ENCODE data around the gene TAGLN3. TPM values are rescaled to one million over a fixed set of nuclear protein-coding genes. Genes with fewer than 3 reads are reported as not detected.

TAGLN3 gene
- total RNA-seq, 1 experiment from 2014 or later: not detected

GRCh38 chr3:111989061-111989678 lies 9.6 kb upstream of the TAGLN3 start:
- no peak for TF ChIP-seq SIN3A (IDR thresholded peaks at IDR 0.05; ENCODE audit: borderline replicate concordance, insufficient read depth, low read depth, low read length)
- peak; percentile 81 for TF ChIP-seq CTCF (IDR thresholded peaks at IDR 0.05)
- no peak for TF ChIP-seq POLR2AphosphoS5 (IDR thresholded peaks at IDR 0.05; ENCODE audit: low read depth, low read length)
- H3K9me3 ChIP-seq (ENCODE audit: control insufficient read depth, insufficient read depth, low read depth, low read length): no peaks in the 10 kb centered on the region
- in situ Hi-C loops (cut with HindIII; ENCODE audit: low pct_unique_long_range_greater_than_20kb, low sequenced_read_pairs): no loop called here
- ATAC-seq (peak; percentile 98), DNase-seq (ENCODE audit: low read depth, low spot score) (peak; percentile 47)
- H3K36me3 ChIP-seq (ENCODE audit: control insufficient read depth, insufficient read depth, low read length): peaks cover 38% of the 10 kb centered on the region
- intact Hi-C loops (cut with micrococcal nuclease; ENCODE audit: unreplicated experiment): loop anchor here (2.0 kb wide), 1 partner anchor 54 kb away; no protein-coding TSS in a partner anchor
- H3K4me3 ChIP-seq (ENCODE audit: low read depth in 2 of 2, low read length in 2 of 2): no peak overlapping the region
- ChIA-PET CTCF (interaction anchor here (0.5 to 3.1 kb wide), 7 partner anchors 10 to 138 kb away, joined by 3 to 41 read pairs (median 3); partner anchors contain the start of gene TAGLN3), POLR2A (interaction anchor here (0.6 to 0.7 kb wide), 2 partner anchors 10 to 13 kb away, joined by 3 read pairs; no protein-coding TSS in a partner anchor)
- no TSS peak for BruUV-seq (replicated peaks)
- H3K27ac ChIP-seq (ENCODE audit: low read length): no peak overlapping the region
- H3K27me3 ChIP-seq (ENCODE audit: control insufficient read depth, insufficient read depth, low read length): no peaks in the 10 kb centered on the region
- no peaks in the 10 kb centered on the region for H3K4me1 ChIP-seq (ENCODE audit: control insufficient read depth, insufficient read depth, low read length)

GRCh38 chr3:111993038-111993437 lies 5.7 kb upstream of the TAGLN3 start:
- no peak overlapping the region for H3K4me3 ChIP-seq (ENCODE audit: low read depth in 2 of 2, low read length in 2 of 2)
- H3K27ac ChIP-seq (ENCODE audit: low read length): no peak overlapping the region
- intact Hi-C loops (cut with micrococcal nuclease; ENCODE audit: unreplicated experiment): no loop called here
- H3K36me3 ChIP-seq (ENCODE audit: control insufficient read depth, insufficient read depth, low read length): peaks cover 27% of the 10 kb centered on the region
- H3K9me3 ChIP-seq (ENCODE audit: control insufficient read depth, insufficient read depth, low read depth, low read length): no peaks in the 10 kb centered on the region
- DNase-seq (ENCODE audit: low read depth, low spot score): no peak
- H3K4me1 ChIP-seq (ENCODE audit: control insufficient read depth, insufficient read depth, low read length): no peaks in the 10 kb centered on the region
- ChIA-PET CTCF (interaction anchor here (1.4 to 2.7 kb wide), 2 partner anchors 14 to 21 kb away, joined by 3 to 7 read pairs; partner anchors contain the start of gene ABHD10), POLR2A (no interaction called here)
- no peaks in the 10 kb centered on the region for H3K27me3 ChIP-seq (ENCODE audit: control insufficient read depth, insufficient read depth, low read length)
- in situ Hi-C loops (cut with HindIII; ENCODE audit: low pct_unique_long_range_greater_than_20kb, low sequenced_read_pairs): no loop called here
- TF ChIP-seq CTCF (IDR thresholded peaks at IDR 0.05) (no peak), REST (IDR thresholded peaks at IDR 0.05; ENCODE audit: insufficient read depth in 1 of 2, low read depth in 2 of 2, low read length in 1 of 2) (no peak), POLR2AphosphoS5 (IDR thresholded peaks at IDR 0.05; ENCODE audit: low read depth, low read length) (no peak), SIN3A (IDR thresholded peaks at IDR 0.05; ENCODE audit: borderline replicate concordance, insufficient read depth, low read depth, low read length) (no peak), TCF7L2 (IDR thresholded peaks at IDR 0.05; ENCODE audit: low read depth, low read length) (no peak)
- ATAC-seq: no peak
- BruUV-seq (replicated peaks): no TSS peak
